ENCODE data around the gene CELF2.

DNA sequence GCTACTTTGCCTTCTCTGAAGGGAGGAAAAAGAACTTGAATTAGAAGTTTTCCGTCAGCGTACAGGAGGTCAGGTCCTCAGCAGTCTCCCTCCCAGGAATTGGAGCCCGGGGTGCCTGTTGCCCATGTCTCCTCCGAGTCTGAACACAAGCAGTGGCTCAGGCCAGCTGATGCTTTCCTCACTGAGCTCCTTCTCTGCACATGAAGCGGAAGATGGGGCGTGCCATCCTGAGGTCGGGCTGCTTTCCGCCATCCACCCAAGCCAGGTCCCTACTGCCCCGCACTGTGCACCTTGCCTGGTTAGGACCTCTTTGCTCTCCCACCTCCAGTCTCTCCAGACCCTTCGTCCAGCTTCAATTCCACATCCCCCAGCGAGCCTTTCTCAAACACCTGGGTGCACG is 237.5 kb downstream of the CELF2 start:
- TF ChIP-seq POLR2A (IDR thresholded peaks at IDR 0.05), result no peak
- TF ChIP-seq, protein P1, sequence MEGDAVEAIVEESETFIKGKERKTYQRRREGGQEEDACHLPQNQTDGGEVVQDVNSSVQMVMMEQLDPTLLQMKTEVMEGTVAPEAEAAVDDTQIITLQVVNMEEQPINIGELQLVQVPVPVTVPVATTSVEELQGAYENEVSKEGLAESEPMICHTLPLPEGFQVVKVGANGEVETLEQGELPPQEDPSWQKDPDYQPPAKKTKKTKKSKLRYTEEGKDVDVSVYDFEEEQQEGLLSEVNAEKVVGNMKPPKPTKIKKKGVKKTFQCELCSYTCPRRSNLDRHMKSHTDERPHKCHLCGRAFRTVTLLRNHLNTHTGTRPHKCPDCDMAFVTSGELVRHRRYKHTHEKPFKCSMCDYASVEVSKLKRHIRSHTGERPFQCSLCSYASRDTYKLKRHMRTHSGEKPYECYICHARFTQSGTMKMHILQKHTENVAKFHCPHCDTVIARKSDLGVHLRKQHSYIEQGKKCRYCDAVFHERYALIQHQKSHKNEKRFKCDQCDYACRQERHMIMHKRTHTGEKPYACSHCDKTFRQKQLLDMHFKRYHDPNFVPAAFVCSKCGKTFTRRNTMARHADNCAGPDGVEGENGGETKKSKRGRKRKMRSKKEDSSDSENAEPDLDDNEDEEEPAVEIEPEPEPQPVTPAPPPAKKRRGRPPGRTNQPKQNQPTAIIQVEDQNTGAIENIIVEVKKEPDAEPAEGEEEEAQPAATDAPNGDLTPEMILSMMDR (IDR thresholded peaks at IDR 0.05 in 4 of 5, conservative IDR thresholded peaks at IDR 0.05 in 1 of 5), result no peak
